HEK293 (cell line): ENCODE measurements around the gene GH1.

Experiments
- CTCF ChIA-PET: fragments of 350-600 bp; formaldehyde crosslinking; extraction: SDS; loops from one replicate; lab custom pipeline; 2021; ENCODE audit warnings: antibody characterized with exemption; lab: Yijun Ruan, JAX
- POLR2A ChIA-PET: fragments of 300-600 bp; formaldehyde crosslinking; extraction: SDS; loops from one replicate; lab custom pipeline; 2020; ENCODE audit warnings: antibody characterized with exemption, inconsistent platforms; lab: Yijun Ruan, JAX
- H3K27ac ChIP-seq: fragments of 200-500 bp; sonication (Bioruptor generic); 2 replicates; pipeline ENCODE4 v1.5.1; 2014; ENCODE audit warnings: low read depth, low read length, control low read depth, inconsistent platforms; ENCODE audit errors: extremely low read depth
- H3K36me3 ChIP-seq, 2 experiments: fragments of 200-500 bp in 1 of 2; sonication (Bioruptor generic) in 1 of 2; 1 replicate in 1 of 2; 2 replicates in 1 of 2; pipeline ENCODE4 v1.5.1; 2014 to 2017; ENCODE audit warnings: inconsistent platforms in 2 of 2, low read length in 2 of 2; ENCODE audit not compliant: control insufficient read depth in 2 of 2, insufficient read depth in 1 of 2
- H3K4me1 ChIP-seq: fragments of 200-500 bp; sonication (Bioruptor generic); 2 replicates; pipeline ENCODE4 v1.5.1; 2014; ENCODE audit warnings: mild to moderate bottlenecking, low read length, inconsistent platforms; ENCODE audit not compliant: control insufficient read depth, insufficient read depth
- H3K4me3 ChIP-seq: 2 replicates; pipeline ENCODE4 v1.5.1; 2011; ENCODE audit warnings: low read depth, mild to moderate bottlenecking, control low read depth, low read length, moderate library complexity
- H3K9me3 ChIP-seq: fragments of 200-500 bp; sonication (Bioruptor generic); 2 replicates; pipeline ENCODE4 v1.5.1; 2014; ENCODE audit warnings: low read depth, low read length, inconsistent platforms; ENCODE audit not compliant: control insufficient read depth, insufficient read depth
- BCL11A ChIP-seq: fragments of 450-650 bp; formaldehyde crosslinking; IDR thresholded peaks from 2 replicates; pipeline ENCODE4 v1.5.1; 2016; ENCODE audit warnings: low read depth, missing biosample characterization, missing genetic modification characterization
- EGR2 ChIP-seq: fragments of 450-650 bp; formaldehyde crosslinking; IDR thresholded peaks from 2 replicates; pipeline ENCODE4 v1.5.1; 2016; ENCODE audit warnings: low read depth, missing biosample characterization, missing genetic modification characterization
- GLIS1 ChIP-seq: fragments of 450-650 bp; formaldehyde crosslinking; IDR thresholded peaks from 2 replicates; pipeline ENCODE4 v1.5.1; 2016; ENCODE audit warnings: missing biosample characterization, missing genetic modification characterization
- IKZF3 ChIP-seq: fragments of 450-650 bp; IDR thresholded peaks from 2 replicates; pipeline ENCODE4 v1.5.0; 2018; ENCODE audit warnings: missing biosample characterization, mild to moderate bottlenecking, missing genetic modification characterization, moderate library complexity
- KLF9 ChIP-seq: fragments of 450-650 bp; formaldehyde crosslinking; IDR thresholded peaks from 2 replicates; pipeline ENCODE4 v1.5.1; 2016; ENCODE audit warnings: missing biosample characterization, missing genetic modification characterization, low read depth
- MEIS1 ChIP-seq: sonication (generic); formaldehyde crosslinking; IDR thresholded peaks from 2 replicates; pipeline ENCODE4 v1.8.1; 2022; ENCODE audit warnings: missing genetic modification reagents, mild to moderate bottlenecking, borderline replicate concordance
- REPIN1 ChIP-seq: fragments of 450-650 bp; formaldehyde crosslinking; IDR thresholded peaks from 2 replicates; pipeline ENCODE4 v1.5.1; 2017; ENCODE audit warnings: missing biosample characterization, missing genetic modification characterization, low read depth
- SCRT1 ChIP-seq: fragments of 450-650 bp; formaldehyde crosslinking; IDR thresholded peaks from 2 replicates; pipeline ENCODE4 v1.5.1; 2016; ENCODE audit warnings: missing biosample characterization, missing genetic modification characterization, borderline replicate concordance
- YY2 ChIP-seq: fragments of 450-650 bp; formaldehyde crosslinking; IDR thresholded peaks from 2 replicates; pipeline ENCODE4 v1.5.1; 2016; ENCODE audit warnings: missing biosample characterization, missing genetic modification characterization
- ZFHX2 ChIP-seq: fragments of 450-650 bp; formaldehyde crosslinking; conservative IDR thresholded peaks from 2 replicates; pipeline ENCODE4 v1.5.1; 2016; ENCODE audit warnings: missing biosample characterization, missing genetic modification characterization
- ZIC2 ChIP-seq: fragments of 450-650 bp; formaldehyde crosslinking; IDR thresholded peaks from 2 replicates; pipeline ENCODE4 v1.5.1; 2016; ENCODE audit warnings: missing biosample characterization, missing genetic modification characterization
- ZNF140 ChIP-seq: fragments of 450-650 bp; formaldehyde crosslinking; IDR thresholded peaks from 2 replicates; pipeline ENCODE4 v1.5.1; 2016; ENCODE audit warnings: missing biosample characterization, missing genetic modification characterization
- ZNF16 ChIP-seq: fragments of 450-650 bp; formaldehyde crosslinking; IDR thresholded peaks from 2 replicates; pipeline ENCODE4 v1.5.1; 2016; ENCODE audit warnings: low read depth, missing biosample characterization, missing genetic modification characterization
- ZNF302 ChIP-seq: fragments of 450-650 bp; formaldehyde crosslinking; IDR thresholded peaks from 2 replicates; pipeline ENCODE4 v1.5.1; 2016; ENCODE audit warnings: missing biosample characterization, missing genetic modification characterization, low read depth
- ZNF354C ChIP-seq: fragments of 450-650 bp; formaldehyde crosslinking; IDR thresholded peaks from 2 replicates; pipeline ENCODE4 v1.5.1; 2016; ENCODE audit warnings: missing biosample characterization, missing genetic modification characterization, low read depth, borderline replicate concordance
- ZNF76 ChIP-seq: fragments of 450-650 bp; formaldehyde crosslinking; IDR thresholded peaks from 2 replicates; pipeline ENCODE4; 2016; ENCODE audit warnings: low read depth, missing biosample characterization, missing genetic modification characterization, borderline replicate concordance
- ZNF785 ChIP-seq: fragments of 450-650 bp; formaldehyde crosslinking; IDR thresholded peaks from 2 replicates; pipeline ENCODE4 v1.5.1; 2016; ENCODE audit warnings: missing biosample characterization, missing genetic modification characterization
- ZNF830 ChIP-seq: fragments of 450-650 bp; IDR thresholded peaks from 2 replicates; pipeline ENCODE4 v1.5.0; 2018; ENCODE audit warnings: missing biosample characterization, missing genetic modification characterization, low read depth, mild to moderate bottlenecking, moderate library complexity
- ZNF843 ChIP-seq: fragments of 450-650 bp; formaldehyde crosslinking; IDR thresholded peaks from 2 replicates; pipeline ENCODE4 v1.5.1; 2016; ENCODE audit warnings: missing biosample characterization, missing genetic modification characterization
- TF ChIP-seq, protein P1 (sequence below): fragments of 450-650 bp; formaldehyde crosslinking; IDR thresholded peaks from 2 replicates; pipeline ENCODE4 v1.5.1; 2016; ENCODE audit warnings: missing biosample characterization, missing genetic modification characterization
- TF ChIP-seq, protein P2 (sequence below): sonication (generic); formaldehyde crosslinking; IDR thresholded peaks from 2 replicates; pipeline ENCODE4 v1.8.1; 2022; ENCODE audit warnings: mild to moderate bottlenecking, moderate library complexity, missing genetic modification reagents
- TF ChIP-seq, protein P3 (sequence below): fragments of 450-650 bp; formaldehyde crosslinking; IDR thresholded peaks from 2 replicates; pipeline ENCODE4 v1.5.1; 2016; ENCODE audit warnings: missing biosample characterization, missing genetic modification characterization
- TF ChIP-seq, protein P4 (sequence below): fragments of 450-650 bp; formaldehyde crosslinking; IDR thresholded peaks from 2 replicates; pipeline ENCODE4 v1.5.1; 2016; ENCODE audit warnings: missing biosample characterization, missing genetic modification characterization
- TF ChIP-seq, protein P5 (sequence below): fragments of 450-650 bp; formaldehyde crosslinking; IDR thresholded peaks from 2 replicates; pipeline ENCODE4 v1.5.1; 2016; ENCODE audit warnings: missing biosample characterization, missing genetic modification characterization

GH1 gene

DNA sequence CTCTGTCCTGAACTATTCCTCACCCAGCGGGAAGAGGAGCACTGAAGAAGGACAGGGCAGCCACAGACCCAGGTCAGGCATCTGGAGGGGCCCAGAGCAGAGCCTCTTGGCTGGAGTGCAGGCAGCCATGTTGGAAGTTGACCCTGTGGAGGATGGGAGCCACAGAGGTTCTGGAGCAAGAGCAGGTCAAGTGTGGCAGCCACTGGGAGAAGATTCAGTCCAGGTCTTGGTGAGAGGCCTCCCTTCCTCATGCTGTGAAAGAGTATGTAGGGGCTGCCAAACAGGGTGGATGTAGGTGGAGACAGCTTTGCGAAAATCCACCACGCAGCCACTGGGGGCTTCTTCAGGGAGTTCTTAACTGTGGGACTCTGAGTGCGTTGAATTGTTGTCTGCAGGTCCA, 14.1 kb upstream of the GH1 start:
- Histone ChIP-seq H3K9me3 (no peaks in the 10 kb centered on the region), H3K4me1 (no peaks in the 10 kb centered on the region), H3K4me3 (no peak overlapping the region), H3K27ac (no peak overlapping the region)
- POLR2A ChIA-PET, result no interaction called here
- CTCF ChIA-PET, result interaction anchor here (0.6 to 2.0 kb wide), 3 partner anchors 9 to 318 kb away, joined by 3 to 11 read pairs (median 5); partner anchors contain the start of gene GH1
- no peak for TF ChIP-seq ZNF354C (tag by site-specific recombination)
- TF ChIP-seq ZNF16 (tag by site-specific recombination), result peak; percentile 65; the same call in 1 of the 2 replicates
- TF ChIP-seq, all 188 proteins: peak for 1
- no peaks in the 10 kb centered on the region for H3K36me3 ChIP-seq

DNA sequence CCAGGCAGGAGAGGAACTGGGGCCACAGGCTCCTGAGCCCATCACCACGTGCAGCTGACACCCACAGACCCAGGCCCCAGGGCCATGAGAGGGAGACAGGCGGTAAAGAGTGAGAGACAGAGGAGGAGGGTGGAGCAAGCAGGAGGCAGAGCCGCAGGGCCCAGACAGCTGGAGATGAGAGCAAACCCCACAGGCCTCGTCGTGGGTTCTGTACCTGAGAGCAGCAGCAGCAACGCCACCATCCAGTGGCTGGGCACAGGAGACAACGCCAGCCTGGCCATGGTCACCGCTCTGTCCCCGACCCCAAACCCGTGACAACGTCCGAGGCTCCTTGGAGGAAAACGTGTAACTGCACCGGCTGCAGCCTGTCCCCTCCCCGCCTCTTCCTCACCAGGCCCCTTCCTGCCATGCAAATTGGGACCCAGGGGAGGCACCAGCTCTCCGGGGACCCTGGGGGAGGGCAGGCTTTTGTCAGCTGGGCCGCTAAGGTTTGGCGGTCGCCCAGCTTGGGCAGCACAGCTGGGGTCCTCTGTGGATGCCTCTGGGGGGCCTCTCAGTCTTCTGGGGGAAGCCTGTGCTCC, 13.4 kb upstream of the GH1 start, which contains the start of gene CD79B:
Gene CD79B, minus strand, starts transcription at position 351 of the 581 bp plus-strand sequence. Its CDS starts 70 bp downstream, at position 281.
- Histone ChIP-seq H3K27ac (no peak within 1 kb of the TSS), H3K4me1 (no peaks in the 10 kb centered on the region), H3K4me3 (no peak within 1 kb of the TSS)

DNA sequence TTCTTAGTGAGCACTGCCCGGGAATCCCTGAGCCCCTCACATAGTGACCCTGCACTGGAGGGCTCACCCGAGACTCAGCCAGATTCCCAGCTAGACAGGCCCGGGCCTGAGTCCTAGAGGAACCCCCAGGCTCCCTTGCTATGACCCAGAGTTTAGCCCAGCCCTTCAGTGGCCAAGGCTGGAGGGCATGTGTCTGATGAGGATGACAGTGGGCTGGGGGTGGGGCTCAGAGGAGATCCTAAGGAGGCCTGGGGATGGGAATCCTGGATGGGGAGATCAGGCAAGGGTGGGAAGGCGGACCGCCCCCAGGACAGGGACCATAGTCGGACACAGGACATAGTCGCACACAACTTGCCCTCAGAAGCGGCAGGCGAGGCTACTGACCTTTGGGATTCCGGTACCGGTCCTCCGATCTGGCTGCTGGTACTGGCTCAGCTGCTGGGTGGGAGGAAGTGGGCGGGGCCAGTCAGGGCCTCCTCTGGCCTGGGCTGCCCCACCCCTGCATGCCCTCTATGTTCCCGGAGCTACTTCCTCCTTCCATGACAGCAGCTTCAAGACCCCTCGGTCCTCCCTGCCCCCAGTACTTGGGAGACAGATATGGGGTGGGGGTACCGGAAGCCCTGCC, 12.4 kb upstream of the GH1 start:
- Histone ChIP-seq H3K4me3 (no peak overlapping the region), H3K9me3 (no peaks in the 10 kb centered on the region), H3K27ac (no peak overlapping the region)
- CTCF ChIA-PET, result interaction anchor here (1.8 to 3.0 kb wide), 3 partner anchors 12 to 203 kb away, joined by 4 to 17 read pairs (median 10); partner anchors contain the start of gene GH1
- TF ChIP-seq KLF9 (tag by site-specific recombination) (peak; percentile 38; the same call in 1 of the 2 replicates), SCRT1 (no peak), ZNF785 (tag by site-specific recombination) (no peak), ZFHX2 (peak; percentile 20; the same call in 1 of the 2 replicates), BCL11A (tag by site-specific recombination) (no peak), YY2 (tag by site-specific recombination) (no peak), ZNF140 (tag by site-specific recombination) (no peak), REPIN1 (tag by site-specific recombination) (no peak), ZNF830 (tag by site-specific recombination) (no peak)
- TF ChIP-seq, protein P1, sequence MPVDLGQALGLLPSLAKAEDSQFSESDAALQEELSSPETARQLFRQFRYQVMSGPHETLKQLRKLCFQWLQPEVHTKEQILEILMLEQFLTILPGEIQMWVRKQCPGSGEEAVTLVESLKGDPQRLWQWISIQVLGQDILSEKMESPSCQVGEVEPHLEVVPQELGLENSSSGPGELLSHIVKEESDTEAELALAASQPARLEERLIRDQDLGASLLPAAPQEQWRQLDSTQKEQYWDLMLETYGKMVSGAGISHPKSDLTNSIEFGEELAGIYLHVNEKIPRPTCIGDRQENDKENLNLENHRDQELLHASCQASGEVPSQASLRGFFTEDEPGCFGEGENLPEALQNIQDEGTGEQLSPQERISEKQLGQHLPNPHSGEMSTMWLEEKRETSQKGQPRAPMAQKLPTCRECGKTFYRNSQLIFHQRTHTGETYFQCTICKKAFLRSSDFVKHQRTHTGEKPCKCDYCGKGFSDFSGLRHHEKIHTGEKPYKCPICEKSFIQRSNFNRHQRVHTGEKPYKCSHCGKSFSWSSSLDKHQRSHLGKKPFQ, result no peak
- TF ChIP-seq, protein P2, sequence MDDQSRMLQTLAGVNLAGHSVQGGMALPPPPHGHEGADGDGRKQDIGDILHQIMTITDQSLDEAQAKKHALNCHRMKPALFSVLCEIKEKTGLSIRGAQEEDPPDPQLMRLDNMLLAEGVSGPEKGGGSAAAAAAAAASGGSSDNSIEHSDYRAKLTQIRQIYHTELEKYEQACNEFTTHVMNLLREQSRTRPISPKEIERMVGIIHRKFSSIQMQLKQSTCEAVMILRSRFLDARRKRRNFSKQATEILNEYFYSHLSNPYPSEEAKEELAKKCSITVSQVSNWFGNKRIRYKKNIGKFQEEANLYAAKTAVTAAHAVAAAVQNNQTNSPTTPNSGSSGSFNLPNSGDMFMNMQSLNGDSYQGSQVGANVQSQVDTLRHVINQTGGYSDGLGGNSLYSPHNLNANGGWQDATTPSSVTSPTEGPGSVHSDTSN, result no peak
- TF ChIP-seq, protein P3, sequence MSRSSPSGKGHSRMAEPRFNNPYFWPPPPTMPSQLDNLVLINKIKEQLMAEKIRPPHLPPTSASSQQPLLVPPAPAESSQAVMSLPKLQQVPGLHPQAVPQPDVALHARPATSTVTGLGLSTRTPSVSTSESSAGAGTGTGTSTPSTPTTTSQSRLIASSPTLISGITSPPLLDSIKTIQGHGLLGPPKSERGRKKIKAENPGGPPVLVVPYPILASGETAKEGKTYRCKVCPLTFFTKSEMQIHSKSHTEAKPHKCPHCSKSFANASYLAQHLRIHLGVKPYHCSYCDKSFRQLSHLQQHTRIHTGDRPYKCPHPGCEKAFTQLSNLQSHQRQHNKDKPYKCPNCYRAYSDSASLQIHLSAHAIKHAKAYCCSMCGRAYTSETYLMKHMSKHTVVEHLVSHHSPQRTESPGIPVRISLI (tag by site-specific recombination), result no peak
- TF ChIP-seq, all 188 proteins: peak for 2
- POLR2A ChIA-PET, result no interaction called here
- no peaks in the 10 kb centered on the region for H3K4me1 ChIP-seq
- no peaks in the 10 kb centered on the region for H3K36me3 ChIP-seq

More for the DNA sequence above, 13.4 kb upstream of the GH1 start, which contains the start of gene CD79B:
- ChIA-PET POLR2A (no interaction called here), CTCF (interaction anchor here (0.6 to 3.0 kb wide), 2 partner anchors 13 to 318 kb away, joined by 5 to 17 read pairs; partner anchors contain the start of gene GH1)
- no peaks in the 10 kb centered on the region for H3K36me3 ChIP-seq
- no peaks in the 10 kb centered on the region for H3K9me3 ChIP-seq
- TF ChIP-seq ZNF76 (tag by site-specific recombination) (no peak), MEIS1 (CRISPR knock-in tag) (no peak), EGR2 (tag by site-specific recombination) (no peak), ZNF302 (tag by site-specific recombination) (no peak), GLIS1 (tag by site-specific recombination) (peak; percentile 62), ZNF843 (no peak), ZIC2 (peak; percentile 33), IKZF3 (tag by site-specific recombination) (no peak)
- TF ChIP-seq, protein P4, sequence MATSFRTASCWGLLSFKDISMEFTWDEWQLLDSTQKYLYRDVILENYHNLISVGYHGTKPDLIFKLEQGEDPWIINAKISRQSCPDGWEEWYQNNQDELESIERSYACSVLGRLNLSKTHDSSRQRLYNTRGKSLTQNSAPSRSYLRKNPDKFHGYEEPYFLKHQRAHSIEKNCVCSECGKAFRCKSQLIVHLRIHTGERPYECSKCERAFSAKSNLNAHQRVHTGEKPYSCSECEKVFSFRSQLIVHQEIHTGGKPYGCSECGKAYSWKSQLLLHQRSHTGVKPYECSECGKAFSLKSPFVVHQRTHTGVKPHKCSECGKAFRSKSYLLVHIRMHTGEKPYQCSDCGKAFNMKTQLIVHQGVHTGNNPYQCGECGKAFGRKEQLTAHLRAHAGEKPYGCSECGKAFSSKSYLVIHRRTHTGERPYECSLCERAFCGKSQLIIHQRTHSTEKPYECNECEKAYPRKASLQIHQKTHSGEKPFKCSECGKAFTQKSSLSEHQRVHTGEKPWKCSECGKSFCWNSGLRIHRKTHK (tag by site-specific recombination), result no peak
- TF ChIP-seq, protein P5, sequence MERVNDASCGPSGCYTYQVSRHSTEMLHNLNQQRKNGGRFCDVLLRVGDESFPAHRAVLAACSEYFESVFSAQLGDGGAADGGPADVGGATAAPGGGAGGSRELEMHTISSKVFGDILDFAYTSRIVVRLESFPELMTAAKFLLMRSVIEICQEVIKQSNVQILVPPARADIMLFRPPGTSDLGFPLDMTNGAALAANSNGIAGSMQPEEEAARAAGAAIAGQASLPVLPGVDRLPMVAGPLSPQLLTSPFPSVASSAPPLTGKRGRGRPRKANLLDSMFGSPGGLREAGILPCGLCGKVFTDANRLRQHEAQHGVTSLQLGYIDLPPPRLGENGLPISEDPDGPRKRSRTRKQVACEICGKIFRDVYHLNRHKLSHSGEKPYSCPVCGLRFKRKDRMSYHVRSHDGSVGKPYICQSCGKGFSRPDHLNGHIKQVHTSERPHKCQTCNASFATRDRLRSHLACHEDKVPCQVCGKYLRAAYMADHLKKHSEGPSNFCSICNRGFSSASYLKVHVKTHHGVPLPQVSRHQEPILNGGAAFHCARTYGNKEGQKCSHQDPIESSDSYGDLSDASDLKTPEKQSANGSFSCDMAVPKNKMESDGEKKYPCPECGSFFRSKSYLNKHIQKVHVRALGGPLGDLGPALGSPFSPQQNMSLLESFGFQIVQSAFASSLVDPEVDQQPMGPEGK, result no peak
